Fibroblast of lung (primary cell): ENCODE results near the gene CENPB.

Experiments
- EZH2 ChIP-seq: IDR thresholded peaks from 2 replicates; pipeline ENCODE4 v1.5.1; 2012; ENCODE audit warnings: low read length, control low read depth, mild to moderate bottlenecking; ENCODE audit errors: missing control alignments
- TF ChIP-seq, protein P1 (sequence below), 2 donors: IDR thresholded peaks in 1 of 2; conservative IDR thresholded peaks in 1 of 2; 1 replicate in 1 of 2; 2 replicates in 1 of 2; pipeline ENCODE4 v1.5.1; 2011 to 2012; ENCODE audit warnings: low read length in 2 of 2, control low read depth in 1 of 2, inconsistent platforms in 1 of 2, low read depth in 1 of 2, mild to moderate bottlenecking in 1 of 2

GRCh38 chr20:3767427-3768341 lies 18.9 kb downstream of the CENPB start, which contains the start of gene ADISSP:
- TF ChIP-seq, protein P1, sequence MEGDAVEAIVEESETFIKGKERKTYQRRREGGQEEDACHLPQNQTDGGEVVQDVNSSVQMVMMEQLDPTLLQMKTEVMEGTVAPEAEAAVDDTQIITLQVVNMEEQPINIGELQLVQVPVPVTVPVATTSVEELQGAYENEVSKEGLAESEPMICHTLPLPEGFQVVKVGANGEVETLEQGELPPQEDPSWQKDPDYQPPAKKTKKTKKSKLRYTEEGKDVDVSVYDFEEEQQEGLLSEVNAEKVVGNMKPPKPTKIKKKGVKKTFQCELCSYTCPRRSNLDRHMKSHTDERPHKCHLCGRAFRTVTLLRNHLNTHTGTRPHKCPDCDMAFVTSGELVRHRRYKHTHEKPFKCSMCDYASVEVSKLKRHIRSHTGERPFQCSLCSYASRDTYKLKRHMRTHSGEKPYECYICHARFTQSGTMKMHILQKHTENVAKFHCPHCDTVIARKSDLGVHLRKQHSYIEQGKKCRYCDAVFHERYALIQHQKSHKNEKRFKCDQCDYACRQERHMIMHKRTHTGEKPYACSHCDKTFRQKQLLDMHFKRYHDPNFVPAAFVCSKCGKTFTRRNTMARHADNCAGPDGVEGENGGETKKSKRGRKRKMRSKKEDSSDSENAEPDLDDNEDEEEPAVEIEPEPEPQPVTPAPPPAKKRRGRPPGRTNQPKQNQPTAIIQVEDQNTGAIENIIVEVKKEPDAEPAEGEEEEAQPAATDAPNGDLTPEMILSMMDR (conservative IDR thresholded peaks at IDR 0.05 in 1 of 2, IDR thresholded peaks at IDR 0.05 in 1 of 2; ENCODE audit: low read depth in 1 of 2, low read length in 2 of 2), result peak in 1 of 2 donors; percentile 17
- TF ChIP-seq EZH2, result no peak
